Astrocyte of the cerebellum (primary cell): Measurements from ENCODE around the gene LLGL1.
A peak's percentile ranks its signal among the peaks of the same experiment; 100 is the strongest.

Experiments
- DNase-seq: peaks from one replicate; pipeline ENCODE4 v3.0.0-alpha.2; 2011; ENCODE audit warnings: low read depth
- H3K4me3 ChIP-seq: 2 replicates; pipeline ENCODE4 v1.5.1; 2011; ENCODE audit warnings: mild to moderate bottlenecking, low read depth, low read length, moderate library complexity
- in situ Hi-C: cut with HindIII; loops from 2 replicates; pipeline ENCODE4 v1.10.0; 2017; ENCODE audit warnings: low sequenced_read_pairs
- TF ChIP-seq, protein P1 (sequence below): IDR thresholded peaks from 2 replicates; pipeline ENCODE4 v1.5.1; 2012; ENCODE audit warnings: low read length, low read depth, moderate library complexity, mild to moderate bottlenecking; ENCODE audit errors: missing control alignments

LLGL1 gene

DNA sequence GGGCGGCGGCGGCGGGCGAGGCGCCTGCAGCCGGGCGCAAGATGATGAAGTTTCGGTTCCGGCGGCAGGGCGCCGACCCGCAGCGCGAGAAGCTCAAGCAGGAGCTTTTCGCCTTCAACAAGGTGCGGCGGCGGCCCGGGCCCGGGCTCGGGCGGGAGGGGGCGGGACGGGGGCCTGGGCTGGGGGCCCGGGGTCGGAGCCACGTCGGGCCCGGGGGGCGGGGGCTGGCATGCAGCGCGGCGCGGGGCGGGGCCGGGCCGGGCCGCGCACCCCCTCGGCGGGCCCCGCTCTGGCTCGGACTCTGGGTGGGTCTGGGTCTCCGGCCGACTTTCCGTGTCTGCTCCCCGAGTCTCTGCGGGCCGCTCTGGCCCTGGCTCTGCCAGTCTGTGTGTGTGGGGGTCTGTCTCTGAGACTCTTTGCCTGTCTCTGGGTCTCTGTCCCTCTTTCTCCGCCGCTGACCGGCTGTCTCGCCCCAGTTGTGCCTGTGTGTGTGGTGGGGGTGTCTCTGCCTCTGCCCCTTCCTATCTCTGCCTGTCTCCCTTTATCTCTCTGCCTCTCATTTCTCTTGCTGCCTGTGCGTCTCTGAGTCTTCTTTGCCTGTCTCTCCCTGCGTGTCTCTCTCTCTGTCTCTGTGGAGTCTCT lies 328 bp downstream of the LLGL1 start:
- H3K4me3 ChIP-seq: peak overlapping the region; percentile 77
- in situ Hi-C loops: no loop called here
- TF ChIP-seq, protein P1, sequence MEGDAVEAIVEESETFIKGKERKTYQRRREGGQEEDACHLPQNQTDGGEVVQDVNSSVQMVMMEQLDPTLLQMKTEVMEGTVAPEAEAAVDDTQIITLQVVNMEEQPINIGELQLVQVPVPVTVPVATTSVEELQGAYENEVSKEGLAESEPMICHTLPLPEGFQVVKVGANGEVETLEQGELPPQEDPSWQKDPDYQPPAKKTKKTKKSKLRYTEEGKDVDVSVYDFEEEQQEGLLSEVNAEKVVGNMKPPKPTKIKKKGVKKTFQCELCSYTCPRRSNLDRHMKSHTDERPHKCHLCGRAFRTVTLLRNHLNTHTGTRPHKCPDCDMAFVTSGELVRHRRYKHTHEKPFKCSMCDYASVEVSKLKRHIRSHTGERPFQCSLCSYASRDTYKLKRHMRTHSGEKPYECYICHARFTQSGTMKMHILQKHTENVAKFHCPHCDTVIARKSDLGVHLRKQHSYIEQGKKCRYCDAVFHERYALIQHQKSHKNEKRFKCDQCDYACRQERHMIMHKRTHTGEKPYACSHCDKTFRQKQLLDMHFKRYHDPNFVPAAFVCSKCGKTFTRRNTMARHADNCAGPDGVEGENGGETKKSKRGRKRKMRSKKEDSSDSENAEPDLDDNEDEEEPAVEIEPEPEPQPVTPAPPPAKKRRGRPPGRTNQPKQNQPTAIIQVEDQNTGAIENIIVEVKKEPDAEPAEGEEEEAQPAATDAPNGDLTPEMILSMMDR: no peak
- no peak for DNase-seq

DNA sequence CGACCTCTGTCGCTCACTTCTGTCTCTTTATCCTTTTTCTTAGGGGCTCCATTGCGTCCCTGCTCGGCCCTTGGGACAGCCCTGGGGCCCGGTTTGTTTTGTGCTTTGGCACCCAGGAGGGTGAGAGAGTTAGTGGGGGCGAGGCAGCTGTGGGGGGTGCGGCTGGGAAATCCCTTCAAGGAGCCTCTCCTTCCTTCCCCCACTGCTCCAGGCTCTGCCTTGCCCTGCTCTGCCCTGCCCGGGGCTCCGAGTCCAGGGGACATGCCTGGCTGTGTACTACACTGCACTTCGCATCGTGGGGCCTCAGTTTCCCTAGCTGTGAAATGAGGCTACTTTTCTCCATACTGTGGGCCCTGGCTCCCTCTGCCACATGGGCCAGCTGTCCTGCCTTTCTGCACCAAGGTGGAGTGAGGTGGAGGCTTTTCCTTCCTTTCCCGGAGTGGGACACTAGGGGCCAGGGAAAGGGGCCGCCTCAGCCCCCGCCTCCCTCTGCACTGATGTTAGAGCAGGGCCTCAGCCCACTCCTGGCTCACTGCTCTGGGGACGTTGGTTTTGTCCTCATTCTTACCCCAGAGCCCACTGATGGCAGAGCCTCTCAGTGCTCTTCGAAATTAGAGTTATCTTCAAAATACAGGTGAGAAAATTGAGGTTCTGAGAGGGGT lies 980 bp downstream of the LLGL1 start:
- no peak for DNase-seq
- TF ChIP-seq, protein P1: no peak
- H3K4me3 ChIP-seq: peak overlapping the region; percentile 77
- in situ Hi-C loops: no loop called here

DNA sequence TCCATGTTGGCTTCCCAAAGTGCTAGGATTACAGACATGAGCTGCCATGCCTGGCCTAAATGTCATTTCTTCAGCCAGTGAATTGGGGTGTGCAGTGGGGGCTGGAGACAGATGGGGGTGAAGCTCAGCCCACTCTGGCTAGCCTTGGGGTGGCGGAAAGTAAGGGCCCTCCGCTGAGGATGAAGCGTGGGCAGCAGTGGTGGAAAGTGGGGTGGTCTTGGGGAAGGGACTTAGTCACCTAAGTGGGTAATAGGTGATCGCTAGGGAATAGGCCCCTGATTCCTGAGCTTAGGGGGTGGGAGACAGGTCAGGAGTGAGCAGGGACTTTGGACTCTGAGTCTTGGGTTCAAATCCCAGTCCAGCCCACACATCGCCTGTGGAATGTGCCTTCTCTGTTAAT lies 2.2 kb downstream of the LLGL1 start:
- no peak overlapping the region for H3K4me3 ChIP-seq
- TF ChIP-seq, protein P1: no peak
- DNase-seq: no peak
- in situ Hi-C loops: no loop called here

DNA sequence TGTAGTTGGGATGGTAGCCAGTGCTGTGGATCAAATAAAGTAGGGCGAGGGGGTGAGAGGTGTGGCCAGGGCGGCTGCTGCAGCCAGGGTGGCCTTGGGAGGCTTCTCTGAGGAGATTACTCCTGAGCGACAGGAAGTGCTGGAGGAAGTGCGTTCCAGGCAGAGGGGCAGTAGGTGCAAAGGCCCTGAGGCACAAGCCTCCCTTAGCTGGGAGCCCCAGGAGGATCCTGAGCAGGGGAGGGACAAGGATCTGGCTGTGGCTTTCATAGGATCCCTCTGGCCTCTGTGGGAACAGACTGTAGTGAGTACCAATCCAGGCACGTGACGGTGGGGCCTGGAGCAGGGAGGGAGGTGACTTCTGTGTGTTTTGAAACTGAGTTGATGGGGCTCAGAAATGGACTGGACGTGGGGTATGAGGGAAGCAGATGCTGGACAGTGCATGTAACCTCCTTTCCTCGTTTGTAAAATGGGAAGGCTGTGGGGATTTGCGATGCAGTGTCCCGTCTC lies 2.8 kb downstream of the LLGL1 start:
- H3K4me3 ChIP-seq: no peak overlapping the region
- TF ChIP-seq, protein P1: no peak
- no peak for DNase-seq
- in situ Hi-C loops: no loop called here

DNA sequence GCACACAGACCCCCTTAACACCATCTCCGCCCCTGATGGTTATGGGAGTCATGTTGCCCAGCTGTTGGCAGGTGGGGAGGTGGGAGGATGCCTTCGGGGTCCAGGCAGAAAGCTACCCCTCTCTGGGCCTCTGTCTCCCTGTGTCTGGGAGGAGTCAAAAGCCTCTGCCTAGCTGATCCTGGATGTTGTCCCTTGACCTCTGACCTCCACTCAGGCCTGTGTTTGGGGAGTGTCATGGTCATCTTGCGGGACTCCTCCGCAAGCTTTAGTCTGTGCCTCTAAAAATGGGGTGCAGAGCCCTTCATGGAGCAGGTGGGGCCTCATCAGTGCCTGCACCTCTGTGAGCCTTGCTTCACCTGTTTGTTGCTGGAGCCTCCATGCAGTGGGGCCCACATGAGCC lies 3.8 kb downstream of the LLGL1 start:
- H3K4me3 ChIP-seq: no peak overlapping the region
- DNase-seq: no peak
- TF ChIP-seq, protein P1: no peak
- in situ Hi-C loops: no loop called here

DNA sequence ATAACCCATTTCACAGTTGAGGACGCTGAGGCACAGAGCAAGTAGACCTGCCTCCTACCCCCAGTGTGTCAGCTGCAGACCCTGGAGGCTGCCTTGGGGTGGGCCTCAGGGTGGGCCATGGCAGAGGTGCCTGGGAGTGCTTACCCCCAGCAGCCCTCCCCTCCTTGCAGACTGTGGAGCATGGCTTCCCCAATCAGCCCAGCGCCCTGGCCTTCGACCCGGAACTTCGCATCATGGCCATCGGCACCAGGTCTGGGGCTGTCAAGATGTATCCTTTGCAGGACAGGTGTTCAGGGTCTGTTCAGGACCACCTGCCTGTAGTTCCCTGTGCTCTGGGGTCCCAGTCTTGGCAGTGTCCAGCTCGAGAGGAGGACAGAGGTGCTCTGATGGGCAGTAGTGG lies 4.3 kb downstream of the LLGL1 start:
- DNase-seq: no peak
- TF ChIP-seq, protein P1: no peak
- H3K4me3 ChIP-seq: no peak overlapping the region
- in situ Hi-C loops: no loop called here
